DMS 273 (cell line): ENCODE data around the gene KCNC3.
"Not testable (repeated sequence)": the region's sequence is repeated elsewhere in the genome, so short reads cannot be mapped to it uniquely, and the experiment has no call there.

Experiments used
- DNase-seq: peaks from one replicate; lab custom pipeline; 2025; ENCODE audit not compliant: unreplicated experiment; lab: John Stamatoyannopoulos, UW

Gene KCNC3

DNA sequence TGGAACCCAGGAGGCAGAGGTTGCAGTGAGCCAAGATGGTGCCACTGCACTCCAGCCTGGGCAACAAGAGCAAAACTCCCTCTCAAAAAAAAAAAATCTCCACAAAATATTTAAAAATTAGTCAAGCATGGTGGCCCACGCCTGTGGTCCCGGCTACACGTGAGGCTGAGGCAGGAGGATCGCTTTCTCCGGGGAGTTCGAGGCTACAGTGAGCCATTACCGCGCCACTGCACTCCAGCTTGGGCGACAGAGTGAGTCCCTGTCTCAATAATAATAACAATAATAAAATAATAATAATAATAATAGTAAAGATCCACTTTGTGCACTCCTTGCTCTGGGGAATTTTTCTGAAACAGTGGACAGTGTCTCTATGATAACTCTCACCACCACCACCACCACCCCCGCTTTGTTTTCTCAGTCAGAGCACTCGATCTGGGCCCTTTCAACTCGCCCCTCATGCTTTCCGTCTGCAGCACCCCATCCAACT, 27.6 kb upstream of the KCNC3 start:
- no peak for DNase-seq

DNA sequence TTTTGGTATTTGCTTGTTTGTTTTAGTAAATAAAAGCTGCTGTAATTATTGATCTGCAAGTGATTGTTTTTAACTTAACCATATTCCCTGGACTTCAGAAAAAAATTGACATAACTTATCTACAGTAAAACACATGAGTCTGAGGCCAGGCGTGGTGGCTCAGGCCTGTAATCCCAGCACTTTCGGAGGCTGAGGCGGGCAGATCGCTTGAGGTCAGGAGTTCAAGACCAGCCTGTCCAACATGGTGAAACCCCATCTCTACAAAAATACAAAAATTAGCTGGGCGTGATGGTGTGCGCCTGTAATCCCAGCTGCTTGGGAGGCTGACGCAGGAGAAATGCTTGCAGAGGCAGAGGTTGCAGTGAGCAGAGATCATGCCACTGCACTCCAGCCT, 24.3 kb upstream of the KCNC3 start:
- not testable (repeated sequence) for DNase-seq

GRCh38 chr19:50352242-50352641, 23.1 kb upstream of the KCNC3 start:
- DNase-seq, result no peak

DNA sequence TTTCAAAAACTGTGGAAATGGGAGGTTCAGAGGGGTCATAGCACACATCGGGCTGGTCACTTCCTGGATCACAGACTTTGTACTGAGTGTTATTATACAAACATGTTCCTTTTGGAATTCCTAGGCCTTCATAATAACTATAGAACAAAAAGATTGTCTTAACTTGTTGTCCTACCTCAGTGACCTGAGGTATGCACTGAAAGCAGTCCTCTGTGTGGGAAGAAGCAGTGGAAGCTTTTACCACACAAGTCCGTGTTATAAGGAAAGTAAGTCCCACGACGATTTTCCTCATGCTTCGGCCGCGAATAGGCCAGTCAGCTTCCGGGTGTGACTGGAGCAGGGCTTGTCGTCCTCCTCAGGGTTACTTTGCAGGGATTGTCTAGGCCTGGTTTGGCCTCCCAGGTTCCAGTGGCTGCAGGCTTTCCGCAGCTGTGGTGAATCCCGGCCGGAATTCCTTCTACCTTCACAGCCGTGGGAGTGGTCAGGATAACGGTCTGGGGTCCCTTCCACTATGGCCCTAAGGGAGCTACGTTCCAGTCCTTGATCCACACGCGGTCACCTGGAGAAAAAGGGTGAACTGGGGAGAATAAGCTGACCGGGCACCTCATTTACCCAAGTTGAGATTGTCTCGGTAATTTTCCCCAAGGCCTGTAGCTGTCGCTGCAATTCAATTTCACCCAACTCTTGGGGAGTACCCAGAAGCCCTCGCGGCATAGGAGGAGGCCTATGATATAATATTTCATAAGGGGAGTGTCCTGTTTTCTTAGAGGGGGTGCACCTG, 20.3 kb upstream of the KCNC3 start:
- DNase-seq, result no peak

DNA sequence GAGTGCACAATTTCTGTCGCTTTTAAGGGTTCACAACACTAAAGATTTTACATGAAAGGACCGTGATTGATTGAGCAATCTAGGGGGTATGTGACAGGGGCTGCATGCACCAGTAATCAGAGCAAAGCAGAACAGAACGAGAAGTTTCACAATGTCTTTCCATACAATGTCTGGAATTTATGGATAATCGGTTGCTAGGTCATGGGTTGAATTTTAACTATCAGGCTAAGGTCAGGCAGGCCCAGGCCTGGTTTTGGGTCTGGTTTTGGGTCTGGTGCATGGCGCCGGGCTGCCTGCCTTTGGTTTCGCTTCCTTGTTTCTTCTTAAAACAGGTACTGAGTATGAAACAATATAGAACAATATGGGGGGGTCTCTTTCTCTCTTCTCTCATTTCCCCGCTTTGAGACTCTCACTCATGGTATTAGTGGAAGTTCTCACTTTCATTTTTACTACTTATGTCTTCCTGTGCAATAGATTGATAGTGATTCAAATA, 18.0 kb upstream of the KCNC3 start:
- DNase-seq, result not testable (repeated sequence)

DNA sequence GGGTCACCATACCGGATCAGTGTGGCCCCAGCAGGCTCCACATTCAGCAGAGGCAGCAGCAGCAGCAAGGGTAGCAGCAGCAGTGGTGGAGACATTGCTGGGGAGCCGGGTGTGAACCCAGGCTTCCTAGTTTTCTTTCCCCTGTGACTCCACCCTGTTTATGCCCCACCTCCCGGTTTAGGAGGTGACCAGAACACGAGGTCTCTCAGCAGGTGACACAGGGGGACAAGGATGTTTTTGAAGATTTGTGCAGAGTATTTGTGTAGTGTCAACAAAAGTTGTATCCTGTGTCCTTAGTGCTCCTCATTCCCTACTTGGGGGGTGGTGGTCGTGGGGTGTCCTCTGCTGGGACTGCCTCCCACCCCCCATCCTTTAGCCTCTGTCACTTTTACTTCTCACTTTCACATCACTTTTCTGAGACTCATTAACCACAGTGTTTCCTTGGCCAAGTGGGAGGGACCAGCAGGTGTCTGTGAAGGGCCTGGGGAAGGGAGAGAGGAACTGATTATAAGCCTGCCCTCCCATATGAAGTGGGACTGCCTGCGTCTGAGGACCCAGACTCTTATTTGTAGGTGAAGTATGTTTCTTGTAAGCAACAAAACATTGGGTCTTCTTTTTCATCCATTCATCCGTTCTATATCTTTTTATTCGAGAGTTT, 15.6 kb upstream of the KCNC3 start:
- no peak for DNase-seq

GRCh38 chr19:50341091-50341564, 12.0 kb upstream of the KCNC3 start:
- DNase-seq, result no peak

- no peak for DNase-seq
Observed at GRCh38 chr19:50340331-50340730, 11.2 kb upstream of the KCNC3 start.

- DNase-seq, result not testable (repeated sequence)
Observed at GRCh38 chr19:50337031-50337430, 7.9 kb upstream of the KCNC3 start.

GRCh38 chr19:50334741-50335421, 5.7 kb upstream of the KCNC3 start:
- no peak for DNase-seq

DNA sequence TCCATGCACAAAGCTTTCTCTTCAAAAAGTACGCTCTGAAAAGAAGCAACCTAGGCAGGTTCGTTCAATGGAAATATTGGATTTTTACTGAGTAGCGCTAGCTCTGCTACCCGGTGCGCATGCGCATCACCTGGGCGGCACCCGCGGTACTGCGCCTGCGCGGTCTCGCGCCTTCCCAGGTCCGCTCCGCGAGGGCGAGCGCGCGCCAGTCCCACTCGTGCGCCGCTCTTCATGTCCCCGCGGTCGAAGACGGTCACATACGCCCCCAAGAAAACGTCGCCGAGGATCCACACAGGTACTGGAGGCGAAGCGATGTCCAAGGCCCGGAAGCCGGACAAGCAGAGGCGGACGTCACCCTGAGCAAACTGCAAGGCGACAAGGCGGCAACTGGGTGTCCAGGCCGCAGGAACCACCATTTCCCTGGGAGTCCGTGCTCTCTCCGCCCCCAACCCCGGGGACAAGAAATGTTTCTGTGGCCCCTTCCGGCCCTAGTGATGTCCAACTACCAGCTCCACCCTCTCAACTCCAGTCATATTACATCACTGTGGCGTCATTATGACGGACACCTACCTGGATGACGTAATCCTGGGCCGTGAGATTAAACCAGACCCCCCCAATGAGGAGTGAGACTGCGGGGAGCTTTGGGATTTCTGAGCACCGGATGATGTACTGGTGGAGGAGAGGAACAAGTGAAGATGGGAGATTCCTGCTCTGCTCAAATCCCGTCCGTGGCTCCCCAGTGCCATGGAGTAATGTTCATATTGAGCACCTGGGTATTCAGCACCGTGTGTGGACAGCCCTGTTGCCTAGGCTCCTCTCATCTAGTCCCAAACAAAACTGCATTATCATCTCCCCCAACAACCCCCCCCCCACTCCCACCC, 4.8 kb upstream of the KCNC3 start:
- DNase-seq, result peak; percentile 85

DNA sequence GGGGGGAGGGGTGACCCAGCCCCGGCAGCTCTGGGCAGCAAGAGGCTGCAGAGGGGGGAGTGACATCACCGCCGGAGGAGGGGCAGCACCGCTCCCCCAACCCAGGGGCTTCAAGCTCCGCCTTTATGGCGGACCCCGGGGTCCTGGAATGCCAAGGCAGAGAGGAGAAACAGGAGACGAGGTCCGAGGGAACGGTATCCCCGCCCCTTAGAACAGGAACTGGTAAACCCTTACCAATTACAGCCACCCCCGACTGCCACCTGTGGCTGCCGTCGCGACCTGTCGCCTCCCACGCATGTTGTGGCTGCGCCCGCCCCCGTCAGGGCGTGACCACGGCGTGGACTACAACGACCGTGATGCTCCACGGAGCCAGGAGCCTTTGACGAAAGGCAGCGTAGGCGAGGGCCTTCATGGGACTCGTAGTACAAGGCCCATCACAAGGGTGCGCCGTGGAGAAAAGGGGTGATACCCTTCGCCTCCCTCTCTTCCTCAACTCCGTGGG, 4.1 kb upstream of the KCNC3 start:
- peak; percentile 85 for DNase-seq

GRCh38 chr19:50332244-50333038, 3.3 kb upstream of the KCNC3 start:
- DNase-seq, result no peak

- no peak for DNase-seq
Observed at GRCh38 chr19:50331994-50332243, 2.7 kb upstream of the KCNC3 start.

DNA sequence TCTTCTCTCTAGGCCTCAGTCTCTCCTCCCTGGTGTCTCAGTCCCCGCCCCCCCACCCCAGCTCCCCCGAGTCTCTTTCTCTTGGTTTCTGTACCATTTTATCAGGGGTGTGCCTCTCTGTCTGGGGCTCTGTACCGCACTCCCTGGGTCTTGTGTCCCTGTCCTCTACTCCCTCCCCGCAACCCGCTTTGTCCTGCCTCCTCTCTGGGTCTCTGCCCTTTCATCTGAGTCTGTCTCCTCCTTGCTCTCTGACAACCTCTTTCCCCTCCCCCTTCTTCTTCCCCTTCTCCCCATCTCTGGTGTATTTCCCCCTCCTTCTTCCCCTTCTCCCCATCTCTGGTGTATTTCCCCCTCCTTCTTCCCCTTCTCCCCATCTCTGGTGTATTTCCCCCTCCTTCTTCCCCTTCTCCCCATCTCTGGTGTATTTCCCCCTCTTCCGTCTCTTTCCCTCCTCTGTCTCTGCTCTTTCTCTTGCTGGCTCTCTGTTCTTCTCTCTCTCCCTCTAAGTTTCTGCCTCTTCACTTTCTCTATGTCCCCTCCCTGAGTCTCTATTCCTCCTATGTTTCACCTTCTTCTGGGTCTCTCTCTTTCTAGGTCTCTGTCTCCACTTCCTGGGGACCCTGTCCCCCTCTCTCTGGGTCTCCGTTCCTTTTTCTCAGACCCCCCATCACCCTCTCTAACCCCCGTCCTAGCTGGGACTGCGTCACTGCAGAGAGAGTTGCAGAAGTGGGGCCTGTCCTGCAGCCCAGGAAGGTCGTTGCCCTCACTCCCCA, 2.2 kb upstream of the KCNC3 start:
- DNase-seq, result no peak

DNA sequence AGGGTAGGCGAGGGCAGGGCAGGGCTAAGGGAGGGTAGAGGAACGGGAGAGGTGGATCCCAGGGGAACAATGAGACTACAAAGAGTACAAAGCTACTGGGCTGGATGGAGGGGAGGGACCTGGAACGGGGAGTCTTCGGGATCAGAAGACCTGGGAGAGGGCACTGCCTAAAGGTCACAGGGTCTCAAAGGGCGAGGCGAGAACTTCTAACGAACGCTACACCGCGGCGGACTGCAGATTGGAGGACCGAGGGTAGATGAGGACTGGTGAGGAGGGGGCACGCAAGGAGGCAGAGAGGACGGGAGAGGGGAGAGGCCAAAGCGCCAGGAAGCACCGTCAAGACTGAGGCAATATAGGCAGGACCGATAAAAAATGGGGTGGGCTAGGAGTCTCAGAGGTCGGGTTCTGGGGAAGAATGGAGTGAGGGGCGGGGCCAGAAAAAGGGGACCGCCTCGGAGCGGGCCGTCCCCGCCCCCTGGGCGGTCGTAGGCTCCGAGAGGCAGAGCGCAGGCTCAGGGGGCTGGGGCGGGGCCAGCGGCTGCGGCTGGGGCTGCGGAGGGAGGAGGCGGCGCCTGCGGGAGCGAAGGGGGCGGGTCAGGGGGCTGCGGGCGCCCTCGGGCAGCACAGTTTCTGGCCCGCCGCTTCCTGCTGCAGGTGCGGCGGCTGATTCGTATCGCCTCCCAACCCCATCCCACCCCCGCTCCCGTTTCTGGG, 1.3 kb upstream of the KCNC3 start:
- peak; percentile 85 for DNase-seq

GRCh38 chr19:50329926-50330294, 733 bp upstream of the KCNC3 start:
- DNase-seq, result not testable (repeated sequence)

- DNase-seq, result no peak
Observed at GRCh38 chr19:50328873-50329145, 368 bp downstream of the KCNC3 start.
